Common myeloid progenitor, CD34-positive (primary cell): Measurements from ENCODE around the gene ANXA3.

ENCODE experiments used
- CTCF ChIA-PET: fragments of 350-600 bp; sonication (Branson Sonifier 250); formaldehyde crosslinking; loops from one replicate; lab custom pipeline; 2021; ENCODE audit warnings: antibody characterized with exemption; lab: Charles Lee
- POLR2A ChIA-PET: fragments of 350-600 bp; sonication (Branson Sonifier 250); formaldehyde crosslinking; loops from one replicate; lab custom pipeline; 2021; ENCODE audit warnings: antibody characterized with exemption; lab: Charles Lee
- DNase-seq, 3 donors: peaks; one replicate each; pipeline versions ENCODE4 v3.0.0 to v3.0.0-alpha.2; 2013
- H3K27ac ChIP-seq, 2 experiments: 1 replicate in 1 of 2; 2 replicates in 1 of 2; pipeline ENCODE4 v1.7.0; 2013; ENCODE audit warnings: inconsistent platforms in 2 of 2, low read length in 2 of 2, mild to moderate bottlenecking in 2 of 2, low read depth in 1 of 2, moderate library complexity in 1 of 2; ENCODE audit not compliant: severe bottlenecking in 2 of 2, insufficient read depth in 1 of 2, poor library complexity in 1 of 2
- H3K27me3 ChIP-seq, 5 experiments: replicated peaks in 2 of 5; 1 replicate in 3 of 5; 2 replicates in 2 of 5; pipeline versions ENCODE4 v1.6.1 to v1.7.0; 2013; ENCODE audit warnings: low read length in 4 of 5, mild to moderate bottlenecking in 2 of 5, moderate library complexity in 2 of 5, inconsistent platforms in 1 of 5; ENCODE audit not compliant: insufficient read depth in 5 of 5, control insufficient read depth in 4 of 5
- H3K36me3 ChIP-seq, 4 experiments: 1 replicate in 2 of 4; 2 replicates in 2 of 4; pipeline versions ENCODE4 v1.6.1 to v1.7.0; 2013; ENCODE audit warnings: low read length in 3 of 4, control low read depth in 1 of 4, mild to moderate bottlenecking in 1 of 4; ENCODE audit not compliant: control insufficient read depth in 4 of 4, insufficient read depth in 4 of 4
- H3K4me1 ChIP-seq, 4 experiments: 1 replicate in 3 of 4; 2 replicates in 1 of 4; pipeline versions ENCODE4 v1.6.1 to v1.7.1; 2013; ENCODE audit warnings: low read length in 3 of 4, mild to moderate bottlenecking in 3 of 4, control low read depth in 1 of 4, inconsistent platforms in 1 of 4, moderate library complexity in 1 of 4; ENCODE audit not compliant: control insufficient read depth in 4 of 4, insufficient read depth in 4 of 4; ENCODE audit errors: control extremely low read depth in 1 of 4
- H3K4me3 ChIP-seq, 7 experiments: 1 replicate in 4 of 7; 2 replicates in 3 of 7; pipeline versions ENCODE4 v1.5.1 to v1.7.0; 2013; ENCODE audit warnings: mild to moderate bottlenecking in 7 of 7, low read length in 6 of 7, moderate library complexity in 6 of 7, inconsistent platforms in 2 of 7, low read depth in 2 of 7, control low read depth in 1 of 7; ENCODE audit not compliant: insufficient read depth in 4 of 7, control insufficient read depth in 1 of 7; ENCODE audit errors: extremely low read depth in 1 of 7
- H3K9me3 ChIP-seq, 5 experiments: 1 replicate in 4 of 5; 2 replicates in 1 of 5; pipeline versions ENCODE4 v1.6.1 to v1.7.1; 2013; ENCODE audit warnings: low read length in 4 of 5, mild to moderate bottlenecking in 2 of 5, inconsistent platforms in 1 of 5, low read depth in 1 of 5, moderate library complexity in 1 of 5; ENCODE audit not compliant: control insufficient read depth in 4 of 5, insufficient read depth in 2 of 5; ENCODE audit errors: control extremely low read depth in 1 of 5
- WGBS: methylation state at CpG from one replicate; pipeline ENCODE4 v1.1.5; 2013; ENCODE audit not compliant: insufficient coverage; 5-methylcytosine and 5-hydroxymethylcytosine counted together

ANXA3 gene

GRCh38 chr4:78570117-78570516 lies 18.5 kb downstream of the ANXA3 start:
- no peaks in the 10 kb centered on the region for H3K27me3 ChIP-seq
- 80% methylated on average over 1 of the region's 2 CpGs for WGBS
- CTCF ChIA-PET = no interaction called here
- H3K36me3 ChIP-seq = no peaks in the 10 kb centered on the region
- no peak for DNase-seq
- H3K4me3 ChIP-seq = no peak overlapping the region
- no peak overlapping the region for H3K27ac ChIP-seq
- POLR2A ChIA-PET = no interaction called here
- H3K4me1 ChIP-seq = no peaks in the 10 kb centered on the region
- peaks cover 0 to 2% (median 0%) of the 10 kb centered on the region in 5 experiments for H3K9me3 ChIP-seq

- POLR2A ChIA-PET = no interaction called here
- Histone ChIP-seq H3K9me3 (peaks cover 0 to 2% (median 0%) of the 10 kb centered on the region in 5 experiments), H3K36me3 (no peaks in the 10 kb centered on the region), H3K27ac (no peak overlapping the region), H3K4me3 (no peak overlapping the region), H3K4me1 (no peaks in the 10 kb centered on the region), H3K27me3 (no peaks in the 10 kb centered on the region)
- DNase-seq = no peak
- CTCF ChIA-PET = no interaction called here
- no CpG with 5 or more reads among the region's 1 CpG for WGBS
Observed at GRCh38 chr4:78571804-78572203, 20.2 kb downstream of the ANXA3 start.

DNA sequence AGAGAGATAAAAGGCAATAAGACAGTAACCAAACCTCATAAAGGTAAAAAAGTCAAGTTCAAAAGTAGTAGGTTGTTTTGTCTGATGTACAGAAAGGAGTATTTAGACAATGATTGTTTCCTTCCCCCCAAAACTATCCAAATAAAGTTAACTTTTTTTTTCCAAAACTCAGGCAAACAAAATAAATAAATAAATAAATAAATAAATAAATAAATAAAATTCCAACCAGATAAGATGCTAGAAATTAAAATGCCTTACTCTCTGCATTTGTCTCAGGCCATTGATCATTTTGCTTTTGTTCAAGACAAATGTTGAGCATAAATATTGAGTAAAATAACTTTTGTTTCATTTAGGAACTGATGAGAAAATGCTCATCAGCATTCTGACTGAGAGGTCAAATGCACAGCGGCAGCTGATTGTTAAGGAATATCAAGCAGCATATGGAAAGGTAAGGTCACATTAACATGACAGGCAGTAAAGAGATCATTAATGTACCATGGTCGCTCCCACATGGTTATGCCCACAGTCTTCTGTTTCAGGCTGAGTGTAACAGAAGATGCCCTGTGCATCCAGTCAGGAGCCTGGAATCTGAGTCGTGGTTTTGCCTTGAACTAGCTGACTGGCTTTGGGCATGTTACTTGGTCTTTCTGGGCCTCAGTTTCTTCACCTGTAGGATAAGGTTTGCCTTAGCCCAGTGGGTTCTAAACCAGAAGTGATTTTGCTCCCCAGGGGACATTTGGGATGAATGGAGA lies 27.3 kb downstream of the ANXA3 start:
- 100% methylated on average over 3 of the region's 3 CpGs for WGBS
- ChIA-PET CTCF (interaction anchor here (1.0 kb wide), 1 partner anchor 17 kb away, joined by 3 read pairs; no protein-coding TSS in a partner anchor), POLR2A (no interaction called here)
- H3K36me3 ChIP-seq = peaks cover 0 to 3% (median 0%) of the 10 kb centered on the region in 4 experiments
- no peak for DNase-seq
- H3K4me3 ChIP-seq = no peak overlapping the region
- H3K9me3 ChIP-seq = peaks cover 0 to 2% (median 0%) of the 10 kb centered on the region in 5 experiments
- H3K27ac ChIP-seq = no peak overlapping the region
- H3K27me3 ChIP-seq = no peaks in the 10 kb centered on the region
- no peaks in the 10 kb centered on the region for H3K4me1 ChIP-seq

DNA sequence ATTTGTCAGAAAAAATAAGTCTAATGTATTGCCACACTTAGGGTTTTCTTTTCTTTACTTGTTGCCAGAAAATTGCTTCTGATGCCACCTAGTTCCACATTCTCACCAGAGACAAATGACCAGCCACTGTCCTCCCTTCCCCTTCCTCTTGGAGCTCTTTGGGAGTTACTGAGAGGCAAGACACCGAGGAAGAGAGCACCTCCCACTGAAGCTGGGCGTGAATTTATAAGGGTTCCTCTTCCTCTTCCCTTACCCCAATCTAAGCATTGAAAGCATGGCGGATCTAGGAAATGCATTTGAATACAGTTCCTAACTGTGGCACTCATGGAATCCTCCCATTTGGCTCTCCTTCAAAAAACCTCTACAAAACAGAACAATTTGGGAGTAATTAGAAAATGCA lies 30.0 kb downstream of the ANXA3 start:
- ChIA-PET POLR2A (no interaction called here), CTCF (interaction anchor here (1.4 to 2.9 kb wide), 2 partner anchors 10 to 25 kb away, joined by 4 to 10 read pairs; no protein-coding TSS in a partner anchor)

DNA sequence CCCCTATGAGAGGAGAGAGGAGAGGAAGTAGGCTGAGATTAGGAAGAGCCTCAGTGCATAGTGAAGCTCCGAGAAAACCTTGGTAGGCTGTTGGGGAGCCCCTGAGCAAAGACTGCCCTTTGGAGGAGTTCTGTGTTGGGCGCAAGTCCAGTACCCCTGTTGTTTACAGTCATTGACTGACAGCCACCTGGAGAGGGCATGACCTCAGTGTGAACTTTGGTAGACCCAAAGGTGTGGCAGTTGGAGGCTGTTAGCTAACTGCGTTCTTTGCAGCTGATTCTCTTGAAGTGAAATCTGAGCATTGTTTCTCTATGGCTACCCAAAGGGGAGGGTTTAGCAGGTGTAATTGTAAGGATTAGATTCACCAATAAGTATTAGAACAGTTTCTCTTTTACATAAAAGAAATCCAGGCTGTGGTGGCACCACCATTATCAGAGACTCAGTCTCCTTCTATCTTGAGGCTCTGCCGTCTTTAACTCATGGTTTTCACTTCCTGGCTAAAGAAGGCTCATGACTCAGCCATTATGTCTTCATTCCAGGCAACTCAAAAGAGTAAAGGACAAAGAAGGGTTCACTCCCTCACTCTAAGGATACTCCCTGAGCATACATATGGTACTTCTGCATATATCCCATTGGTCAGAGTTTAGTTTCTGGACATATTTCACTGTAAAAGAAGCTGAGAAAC lies 33.4 kb downstream of the ANXA3 start:
- Histone ChIP-seq H3K4me3 (no peak overlapping the region), H3K27me3 (no peaks in the 10 kb centered on the region), H3K36me3 (peaks cover 0 to 8% (median 1%) of the 10 kb centered on the region in 4 experiments), H3K4me1 (no peaks in the 10 kb centered on the region), H3K27ac (no peak overlapping the region), H3K9me3 (peaks cover 0 to 3% (median 0%) of the 10 kb centered on the region in 5 experiments)
- ChIA-PET POLR2A (no interaction called here), CTCF (no interaction called here)
- no peak for DNase-seq
- 94% methylated on average over 4 of the region's 4 CpGs for WGBS

More for the DNA sequence above, 30.0 kb downstream of the ANXA3 start:
- no peak for DNase-seq
- no CpG with 5 or more reads among the region's 3 CpGs for WGBS
- H3K27ac ChIP-seq = no peak overlapping the region
- peaks cover 0 to 3% (median 0%) of the 10 kb centered on the region in 5 experiments for H3K9me3 ChIP-seq
- no peaks in the 10 kb centered on the region for H3K4me1 ChIP-seq
- no peak overlapping the region for H3K4me3 ChIP-seq
- H3K36me3 ChIP-seq = peaks cover 0 to 3% (median under 1%) of the 10 kb centered on the region in 4 experiments
- no peaks in the 10 kb centered on the region for H3K27me3 ChIP-seq

GRCh38 chr4:78585633-78586032 lies 34.1 kb downstream of the ANXA3 start:
- H3K4me3 ChIP-seq = no peak overlapping the region
- peaks cover 0 to 8% (median 1%) of the 10 kb centered on the region in 4 experiments for H3K36me3 ChIP-seq
- DNase-seq = no peak
- WGBS = 0% methylated on average over 1 of the region's 1 CpG
- no peak overlapping the region for H3K27ac ChIP-seq
- no peaks in the 10 kb centered on the region for H3K27me3 ChIP-seq
- H3K4me1 ChIP-seq = no peaks in the 10 kb centered on the region
- ChIA-PET CTCF (no interaction called here), POLR2A (no interaction called here)
- peaks cover 0 to 3% (median 0%) of the 10 kb centered on the region in 5 experiments for H3K9me3 ChIP-seq
